CD4-positive, alpha-beta memory T cell (primary cell): ENCODE results near the gene CD48. TPM values are rescaled to one million over a fixed set of nuclear protein-coding genes. Genes with fewer than 3 reads are reported as not detected.

Experiments used
- CTCF ChIA-PET: fragments of 350-600 bp; sonication (Branson Sonifier 250); formaldehyde crosslinking; loops from one replicate; lab custom pipeline; 2021; ENCODE audit warnings: inconsistent platforms; ENCODE audit not compliant: partially characterized antibody; lab: Charles Lee
- POLR2A ChIA-PET: fragments of 350-600 bp; sonication (Branson Sonifier 250); formaldehyde crosslinking; loops from one replicate; lab custom pipeline; 2021; ENCODE audit not compliant: partially characterized antibody; lab: Charles Lee
- DNase-seq, 5 donors: peaks; one replicate each; pipeline versions ENCODE4 v3.0.0 to v3.0.0-alpha.2; 2020 to 2022; ENCODE audit warnings: mixed read lengths in 1 of 5
- H3K27ac ChIP-seq: one replicate; pipeline ENCODE4 v1.7.0; 2013; ENCODE audit warnings: low read depth, low read length
- H3K27me3 ChIP-seq: 2 replicates; pipeline ENCODE4 v1.7.0; 2013; ENCODE audit warnings: mild to moderate bottlenecking, low read length, moderate library complexity; ENCODE audit not compliant: insufficient read depth
- H3K36me3 ChIP-seq: 2 replicates; pipeline ENCODE4 v1.7.0; 2013; ENCODE audit warnings: mild to moderate bottlenecking, low read length, moderate library complexity; ENCODE audit not compliant: insufficient read depth
- H3K4me1 ChIP-seq: 2 replicates; pipeline ENCODE4 v1.7.0; 2013; ENCODE audit warnings: mild to moderate bottlenecking, low read length, moderate library complexity; ENCODE audit not compliant: insufficient read depth
- H3K4me3 ChIP-seq, 2 donors: one replicate each; pipeline ENCODE4 v1.7.0; 2013; ENCODE audit warnings: low read length in 2 of 2, mild to moderate bottlenecking in 1 of 2
- H3K9me3 ChIP-seq, 2 donors: one replicate each; pipeline ENCODE4 v1.7.0; 2013; ENCODE audit warnings: low read length in 2 of 2, control low read depth in 1 of 2; ENCODE audit not compliant: control insufficient read depth in 1 of 2
- H3K27ac Mint-ChIP-seq, 7 donors: one replicate each; pipeline ENCODE4 v1.8.0; 2020 to 2021; ENCODE audit warnings: mixed read lengths in 7 of 7, mild to moderate bottlenecking in 6 of 7, inconsistent platforms in 3 of 7, moderate library complexity in 3 of 7
- H3K27me3 Mint-ChIP-seq, 2 donors: one replicate each; pipeline ENCODE4 v1.8.0; 2020 to 2021; ENCODE audit warnings: mixed read lengths in 2 of 2
- H3K36me3 Mint-ChIP-seq, 2 donors: one replicate each; pipeline ENCODE4 v1.8.0; 2020 to 2021; ENCODE audit warnings: mixed read lengths in 2 of 2, inconsistent platforms in 1 of 2, mild to moderate bottlenecking in 1 of 2
- H3K4me1 Mint-ChIP-seq, 4 donors: one replicate each; pipeline ENCODE4 v1.8.0; 2020 to 2021; ENCODE audit warnings: mixed read lengths in 4 of 4, mild to moderate bottlenecking in 1 of 4
- H3K4me3 Mint-ChIP-seq, 8 donors: one replicate each; pipeline ENCODE4 v1.8.0; 2020 to 2021; ENCODE audit warnings: mixed read lengths in 8 of 8, mild to moderate bottlenecking in 7 of 8, moderate library complexity in 6 of 8, inconsistent platforms in 3 of 8
- H3K9me3 Mint-ChIP-seq, 8 donors: one replicate each; pipeline ENCODE4 v1.8.0; 2020 to 2021; ENCODE audit warnings: mixed read lengths in 8 of 8, mild to moderate bottlenecking in 5 of 8, inconsistent platforms in 3 of 8, moderate library complexity in 1 of 8
- intact Hi-C: fragments of 100-400 bp; cut with micrococcal nuclease; formaldehyde crosslinking; loops from one replicate; pipeline ENCODE4 v1.15.1; 2023
- polyA plus RNA-seq, 2 donors: library from polyadenylated mRNA; unstranded; fragments of 300-500 nt; fragmentation: Illumina TruSeq; gene quantifications; one replicate each; pipeline ENCODE4 v1.2.3, GENCODE V29; 2021
- total RNA-seq, 2 experiments: library from RNA; stranded (reverse); gene quantifications; one replicate each; pipeline ENCODE4 v1.2.3, GENCODE V29; 2021

CD48 gene
- total and polyA plus RNA-seq, 4 experiments from 2014 or later: 228 to 329 (median 273) TPM

GRCh38 chr1:160711276-160711601, 383 bp downstream of the CD48 start:
- no peaks in the 10 kb centered on the region for H3K9me3 Mint-ChIP-seq
- Histone ChIP-seq H3K9me3 (no peaks in the 10 kb centered on the region), H3K27ac (peak overlapping the region; percentile 96), H3K4me1 (peaks cover 67% of the 10 kb centered on the region), H3K36me3 (no peaks in the 10 kb centered on the region), H3K27me3 (no peaks in the 10 kb centered on the region), H3K4me3 (peak overlapping the region; percentile 88 to 96)
- H3K4me3 Mint-ChIP-seq: no peak overlapping the region
- H3K27ac Mint-ChIP-seq: peak overlapping the region in 1 of 7 donors; percentile 95
- ChIA-PET CTCF (interaction anchor here (1.0 to 7.5 kb wide), 10 partner anchors 12 to 243 kb away, joined by 3 to 103 read pairs (median 15); no protein-coding TSS in a partner anchor), POLR2A (interaction anchor here (1.0 to 3.5 kb wide), 23 partner anchors 8 to 188 kb away, joined by 3 to 43 read pairs (median 6); partner anchors contain the start of genes LY9, SLAMF1, SLAMF6 and SLAMF7)
- intact Hi-C loops: no loop called here
- H3K36me3 Mint-ChIP-seq: peaks cover 5 to 12% of the 10 kb centered on the region in 2 donors
- DNase-seq: no peak
- H3K27me3 Mint-ChIP-seq: no peaks in the 10 kb centered on the region
- H3K4me1 Mint-ChIP-seq: peaks cover 21 to 35% (median 26%) of the 10 kb centered on the region in 4 donors

GRCh38 chr1:160710517-160711252, 937 bp downstream of the CD48 start:
- Mint-ChIP-seq H3K27me3 (no peaks in the 10 kb centered on the region), H3K4me1 (peaks cover 20 to 40% (median 27%) of the 10 kb centered on the region in 4 donors), H3K4me3 (no peak overlapping the region), H3K27ac (peak overlapping the region in 1 of 7 donors; percentile 95), H3K9me3 (no peaks in the 10 kb centered on the region), H3K36me3 (peaks cover 8 to 16% of the 10 kb centered on the region in 2 donors)
- H3K4me1 ChIP-seq: peaks cover 72% of the 10 kb centered on the region
- no peaks in the 10 kb centered on the region for H3K27me3 ChIP-seq
- POLR2A ChIA-PET: interaction anchor here (1.0 to 3.5 kb wide), 20 partner anchors 8 to 150 kb away, joined by 3 to 43 read pairs (median 6); partner anchors contain the start of genes LY9, SLAMF1 and SLAMF7
- H3K36me3 ChIP-seq: no peaks in the 10 kb centered on the region
- no peaks in the 10 kb centered on the region for H3K9me3 ChIP-seq
- CTCF ChIA-PET: interaction anchor here (1.0 to 7.5 kb wide), 8 partner anchors 12 to 121 kb away, joined by 3 to 103 read pairs (median 26); no protein-coding TSS in a partner anchor
- H3K27ac ChIP-seq: peak overlapping the region; percentile 96
- peak in 1 of 5 donors; percentile 31 for DNase-seq
- intact Hi-C loops: no loop called here
- peak overlapping the region; percentile 88 to 96 for H3K4me3 ChIP-seq

- Histone ChIP-seq H3K36me3 (no peaks in the 10 kb centered on the region), H3K4me1 (peaks cover 80% of the 10 kb centered on the region), H3K27me3 (no peaks in the 10 kb centered on the region), H3K9me3 (no peaks in the 10 kb centered on the region), H3K27ac (peak overlapping the region; percentile 96), H3K4me3 (peak overlapping the region; percentile 88 to 96)
- DNase-seq: no peak
- Mint-ChIP-seq H3K4me3 (no peak overlapping the region), H3K27ac (no peak overlapping the region), H3K27me3 (no peaks in the 10 kb centered on the region), H3K9me3 (no peaks in the 10 kb centered on the region), H3K4me1 (peaks cover 20 to 40% (median 35%) of the 10 kb centered on the region in 4 donors), H3K36me3 (peaks cover 16 to 25% of the 10 kb centered on the region in 2 donors)
- ChIA-PET POLR2A (interaction anchor here (1.4 to 6.7 kb wide), 9 partner anchors 13 to 329 kb away, joined by 3 to 85 read pairs (median 6); partner anchors contain the start of genes LY9, SLAMF1 and TSTD1), CTCF (interaction anchor here (1.0 to 4.7 kb wide), 7 partner anchors 15 to 128 kb away, joined by 3 to 43 read pairs (median 16); no protein-coding TSS in a partner anchor)
- intact Hi-C loops: no loop called here
Measured at GRCh38 chr1:160709715-160710114, 1.9 kb downstream of the CD48 start.

GRCh38 chr1:160708801-160709200, 2.8 kb downstream of the CD48 start:
- Histone ChIP-seq H3K36me3 (peaks cover 6% of the 10 kb centered on the region), H3K9me3 (no peaks in the 10 kb centered on the region), H3K27me3 (no peaks in the 10 kb centered on the region), H3K4me1 (peaks cover 81% of the 10 kb centered on the region), H3K4me3 (peak overlapping the region; percentile 88 to 96), H3K27ac (peak overlapping the region; percentile 96)
- Mint-ChIP-seq H3K36me3 (peaks cover 23 to 33% of the 10 kb centered on the region in 2 donors), H3K27me3 (no peaks in the 10 kb centered on the region), H3K27ac (no peak overlapping the region), H3K9me3 (no peaks in the 10 kb centered on the region), H3K4me1 (peaks cover 20 to 44% (median 39%) of the 10 kb centered on the region in 4 donors), H3K4me3 (no peak overlapping the region)
- ChIA-PET CTCF (interaction anchor here (1.0 to 4.7 kb wide), 12 partner anchors 16 to 282 kb away, joined by 3 to 43 read pairs (median 6); no protein-coding TSS in a partner anchor), POLR2A (interaction anchor here (1.0 to 6.7 kb wide), 15 partner anchors 14 to 330 kb away, joined by 3 to 85 read pairs (median 6); partner anchors contain the start of genes LY9, SLAMF1 and TSTD1)
- intact Hi-C loops: no loop called here
- peak; percentile 48 to 63 (median 53) for DNase-seq

GRCh38 chr1:160708118-160708517, 3.5 kb downstream of the CD48 start:
- Mint-ChIP-seq H3K4me1 (peaks cover 17 to 48% (median 43%) of the 10 kb centered on the region in 4 donors), H3K9me3 (no peaks in the 10 kb centered on the region), H3K27ac (no peak overlapping the region), H3K4me3 (no peak overlapping the region), H3K36me3 (peaks cover 30 to 40% of the 10 kb centered on the region in 2 donors), H3K27me3 (no peaks in the 10 kb centered on the region)
- Histone ChIP-seq H3K4me3 (peak overlapping the region; percentile 88 to 96), H3K27ac (peak overlapping the region; percentile 96), H3K4me1 (peaks cover 81% of the 10 kb centered on the region), H3K9me3 (no peaks in the 10 kb centered on the region), H3K27me3 (no peaks in the 10 kb centered on the region), H3K36me3 (peaks cover 12% of the 10 kb centered on the region)
- no peak for DNase-seq
- ChIA-PET CTCF (interaction anchor here (0.8 to 4.7 kb wide), 16 partner anchors 8 to 282 kb away, joined by 3 to 43 read pairs (median 6); no protein-coding TSS in a partner anchor), POLR2A (interaction anchor here (0.7 to 6.7 kb wide), 23 partner anchors 12 to 338 kb away, joined by 3 to 85 read pairs (median 6); partner anchors contain the start of genes F11R, LY9, SLAMF1 and SLAMF7)
- intact Hi-C loops: no loop called here

- H3K27ac Mint-ChIP-seq: no peak overlapping the region
Measured at GRCh38 chr1:160707236-160708064, 4.2 kb downstream of the CD48 start.

More at GRCh38 chr1:160707236-160708064, 4.2 kb downstream of the CD48 start:
- H3K27ac ChIP-seq: peak overlapping the region; percentile 96
- no peaks in the 10 kb centered on the region for H3K27me3 ChIP-seq
- H3K4me3 Mint-ChIP-seq: no peak overlapping the region
- ChIA-PET POLR2A (interaction anchor here (0.6 to 6.7 kb wide), 31 partner anchors 8 to 339 kb away, joined by 3 to 85 read pairs (median 4); partner anchors contain the start of genes F11R, LY9, SLAMF1 and SLAMF7), CTCF (interaction anchor here (0.8 to 4.7 kb wide), 21 partner anchors 8 to 283 kb away, joined by 3 to 43 read pairs (median 5); no protein-coding TSS in a partner anchor)
- H3K4me1 Mint-ChIP-seq: peaks cover 10 to 48% (median 43%) of the 10 kb centered on the region in 4 donors
- H3K9me3 Mint-ChIP-seq: no peaks in the 10 kb centered on the region
- intact Hi-C loops: no loop called here
- H3K9me3 ChIP-seq: no peaks in the 10 kb centered on the region
- peak; percentile 43 to 55 (median 47) for DNase-seq
- H3K27me3 Mint-ChIP-seq: no peaks in the 10 kb centered on the region
- H3K36me3 ChIP-seq: peaks cover 12% of the 10 kb centered on the region
- H3K36me3 Mint-ChIP-seq: peaks cover 32 to 46% of the 10 kb centered on the region in 2 donors
- peaks cover 81% of the 10 kb centered on the region for H3K4me1 ChIP-seq
- H3K4me3 ChIP-seq: peak overlapping the region; percentile 88 to 96
